GM21360 (cell line): ENCODE data around the gene IL1RL1.
"Not testable (repeated sequence)": the region's sequence is repeated elsewhere in the genome, so short reads cannot be mapped to it uniquely, and the experiment has no call there.

Experiments used
- ATAC-seq: cut with Tn5 transposase; IDR thresholded peaks from one replicate; pipeline ENCODE4 v1.9.1; 2021; ENCODE audit warnings: mild to moderate bottlenecking, moderate library complexity; ENCODE audit not compliant: unreplicated experiment

Gene IL1RL1

DNA sequence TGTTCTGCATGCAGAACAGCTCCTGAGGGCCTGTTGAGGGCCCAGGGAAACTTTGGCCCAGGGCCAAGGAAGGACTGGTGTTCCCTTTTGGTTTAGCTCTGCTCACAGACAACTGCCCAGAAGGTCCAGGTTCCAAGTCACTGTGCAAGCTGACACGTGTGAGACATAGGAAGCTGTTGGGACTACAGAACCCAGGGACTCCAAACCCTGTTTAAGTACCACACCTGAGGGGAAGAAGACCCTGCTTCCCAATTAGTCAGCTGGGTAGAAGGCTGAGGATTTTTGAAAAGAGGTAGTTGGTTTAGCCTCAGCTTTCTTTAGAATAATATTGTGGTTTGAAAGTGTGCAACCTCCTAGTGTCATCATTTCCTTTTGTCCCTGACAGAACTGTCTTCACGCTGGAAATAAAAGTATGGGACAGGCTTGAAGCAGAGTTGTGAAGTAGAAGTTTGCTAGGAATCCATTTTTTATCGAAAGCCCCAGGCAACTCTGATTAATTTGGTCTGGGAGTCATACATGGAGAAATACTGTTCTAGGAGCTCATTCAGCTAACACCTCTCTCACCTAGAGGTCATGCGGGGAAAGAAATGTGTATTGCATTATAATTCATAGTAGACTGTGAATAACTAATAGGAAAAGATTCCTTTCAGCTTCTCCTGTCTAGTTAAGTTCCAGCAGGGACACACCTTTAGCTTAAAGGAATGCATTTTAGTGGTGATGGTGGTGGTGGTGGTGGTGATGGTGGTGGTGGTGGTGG lies 19.9 kb upstream of the IL1RL1 start:
- ATAC-seq = no peak

GRCh38 chr2:102294802-102295489 lies 16.4 kb upstream of the IL1RL1 start:
- ATAC-seq = no peak

DNA sequence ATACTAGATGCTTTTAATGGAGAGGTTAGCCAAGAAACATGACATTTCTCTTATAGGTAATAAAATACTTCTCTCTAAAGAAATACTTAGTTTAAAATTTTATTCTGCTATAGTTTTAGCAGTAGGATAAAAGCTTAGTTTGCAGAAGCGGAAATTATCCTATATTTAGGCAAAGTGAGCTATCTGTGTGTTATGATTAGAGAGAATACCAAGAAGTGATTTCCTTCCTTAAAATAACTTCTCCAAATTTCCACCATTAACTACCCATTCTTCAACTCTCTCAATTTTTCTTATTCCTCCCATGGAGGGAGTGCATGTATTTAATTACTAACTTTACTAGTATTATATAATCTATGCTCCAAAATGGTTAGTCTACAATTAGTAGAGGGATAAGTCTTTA lies 15.8 kb upstream of the IL1RL1 start:
- ATAC-seq = no peak

- no peak for ATAC-seq
Measured at GRCh38 chr2:102296449-102296848, 14.9 kb upstream of the IL1RL1 start.

- ATAC-seq = no peak
Measured at GRCh38 chr2:102297891-102298290, 13.5 kb upstream of the IL1RL1 start.

DNA sequence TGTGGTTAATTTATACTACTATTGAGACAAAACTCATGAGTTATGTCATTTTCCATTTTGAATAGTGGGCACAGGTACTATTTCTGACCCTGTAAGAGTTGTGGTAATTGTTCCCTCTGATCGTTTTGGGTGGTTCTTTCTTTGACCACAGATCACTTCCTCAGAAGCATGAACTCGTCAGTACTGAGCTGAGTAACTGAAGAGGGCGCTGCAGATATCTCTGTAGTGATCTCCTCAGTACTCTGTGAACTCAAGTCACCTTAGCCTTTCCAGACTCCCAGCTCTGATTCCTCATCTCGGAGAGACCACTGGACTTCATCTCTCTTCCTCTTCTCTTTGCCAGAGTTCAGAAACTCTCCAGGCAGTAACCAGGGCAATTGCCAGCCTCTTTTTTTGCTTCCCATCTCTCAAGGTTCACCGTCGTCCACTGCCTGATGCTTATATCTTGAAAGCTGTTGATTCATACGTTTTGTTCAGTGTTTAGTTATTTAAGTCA lies 9.4 kb upstream of the IL1RL1 start:
- peak; percentile 95 for ATAC-seq

DNA sequence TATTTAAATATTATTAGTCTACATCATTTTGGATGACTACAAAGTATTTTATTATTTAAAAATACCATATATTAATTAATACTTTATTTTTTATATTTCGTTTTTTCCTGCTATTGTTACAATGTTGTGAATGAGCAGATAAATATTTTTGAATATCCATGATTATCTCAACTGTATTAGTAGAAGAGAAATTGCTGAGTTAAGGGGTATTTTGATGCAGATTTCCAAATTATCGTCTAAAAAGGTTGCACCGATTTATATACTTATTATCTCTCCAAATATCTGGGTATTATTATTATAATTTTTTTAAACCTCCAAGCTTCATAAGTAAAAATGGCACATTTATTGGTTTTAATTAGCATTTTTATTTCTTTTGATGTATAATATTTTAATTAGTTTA lies 8.9 kb upstream of the IL1RL1 start:
- no peak for ATAC-seq

- ATAC-seq = no peak
Measured at GRCh38 chr2:102303589-102303988, 7.8 kb upstream of the IL1RL1 start.

DNA sequence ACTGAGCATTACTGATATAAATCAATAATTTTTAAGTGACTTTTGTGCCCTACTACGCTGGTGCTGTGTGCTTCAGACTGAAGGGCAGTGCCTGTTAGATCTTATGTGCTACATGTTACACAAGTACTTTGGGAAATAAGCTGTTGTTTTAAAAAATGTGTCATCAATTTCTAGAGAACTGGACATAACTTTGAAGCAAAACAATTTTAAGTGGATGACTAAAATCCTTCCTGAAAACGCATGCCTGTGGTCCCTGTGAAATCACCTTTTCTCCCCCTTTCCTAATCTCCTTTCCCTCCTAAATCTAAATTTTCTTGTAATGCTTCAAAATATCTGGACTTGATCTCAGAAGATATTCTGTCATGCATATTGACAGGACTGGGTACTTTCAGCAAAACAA lies 7.1 kb upstream of the IL1RL1 start:
- ATAC-seq = no peak

DNA sequence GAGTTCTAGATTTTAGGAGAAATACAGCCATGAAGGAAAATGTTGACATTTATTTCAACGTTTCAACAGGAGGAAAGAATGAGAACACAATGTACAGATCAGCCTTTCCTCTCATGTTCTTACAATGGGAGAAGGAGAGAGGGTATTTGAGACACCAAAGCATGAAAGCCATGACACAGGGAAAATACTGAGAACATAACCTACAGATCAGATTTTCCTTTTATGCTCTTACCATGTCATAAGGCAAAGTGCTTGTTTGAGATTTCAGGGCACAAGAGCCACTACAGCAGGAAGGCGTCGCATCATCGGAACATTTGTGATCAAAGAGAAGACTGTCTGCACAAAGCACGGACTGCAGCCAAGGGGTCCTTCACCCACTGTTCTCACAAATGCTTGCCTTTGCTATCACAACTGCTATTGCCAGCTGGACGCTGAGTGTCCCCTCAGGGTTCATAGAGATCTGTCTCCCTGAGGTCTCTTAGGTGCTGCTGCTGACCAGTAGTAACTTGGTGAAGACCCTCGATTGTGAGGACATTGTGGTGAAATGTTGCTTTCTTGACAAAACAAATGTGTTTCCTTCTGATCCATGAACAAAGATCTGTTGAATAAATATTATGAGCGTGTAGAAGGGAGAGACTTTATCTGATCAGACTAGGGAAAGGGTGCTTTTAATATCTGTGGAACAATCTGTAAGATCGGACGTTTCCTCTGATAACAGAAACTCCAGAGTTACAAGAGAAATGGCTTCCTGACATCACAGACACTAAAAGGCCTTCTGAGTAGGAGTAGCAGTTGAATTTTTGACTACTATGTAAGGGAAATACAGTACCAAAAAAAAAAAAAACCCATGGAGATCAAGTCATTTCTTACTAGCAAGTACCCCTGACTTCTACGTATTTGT lies 6.4 kb upstream of the IL1RL1 start:
- ATAC-seq = no peak

DNA sequence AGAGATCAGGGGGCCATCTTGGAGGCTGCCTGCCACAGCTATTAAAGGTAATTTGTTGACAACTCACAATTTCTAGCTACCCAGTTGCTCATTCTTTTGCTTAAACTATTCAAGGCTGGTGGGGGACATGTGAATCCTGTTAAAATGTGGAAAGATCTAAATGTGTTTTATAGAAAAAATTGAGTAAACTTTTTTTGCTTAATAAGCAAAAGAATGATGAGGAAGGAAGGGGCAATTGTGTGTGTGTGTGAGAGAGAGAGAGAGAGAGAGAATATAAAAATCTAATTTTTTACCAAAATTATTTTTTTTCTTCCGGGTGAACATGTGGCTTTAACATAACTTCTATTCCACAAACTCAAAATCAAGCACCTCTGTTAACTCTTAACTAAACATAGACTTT lies 5.2 kb upstream of the IL1RL1 start:
- ATAC-seq = no peak

- no peak for ATAC-seq
Measured at GRCh38 chr2:102313025-102313424, 1.7 kb downstream of the IL1RL1 start.

GRCh38 chr2:102313471-102313870 lies 2.1 kb downstream of the IL1RL1 start:
- no peak for ATAC-seq

- no peak for ATAC-seq
Measured at GRCh38 chr2:102313950-102314349, 2.6 kb downstream of the IL1RL1 start.

- no peak for ATAC-seq
Measured at GRCh38 chr2:102315921-102316320, 4.6 kb downstream of the IL1RL1 start.

DNA sequence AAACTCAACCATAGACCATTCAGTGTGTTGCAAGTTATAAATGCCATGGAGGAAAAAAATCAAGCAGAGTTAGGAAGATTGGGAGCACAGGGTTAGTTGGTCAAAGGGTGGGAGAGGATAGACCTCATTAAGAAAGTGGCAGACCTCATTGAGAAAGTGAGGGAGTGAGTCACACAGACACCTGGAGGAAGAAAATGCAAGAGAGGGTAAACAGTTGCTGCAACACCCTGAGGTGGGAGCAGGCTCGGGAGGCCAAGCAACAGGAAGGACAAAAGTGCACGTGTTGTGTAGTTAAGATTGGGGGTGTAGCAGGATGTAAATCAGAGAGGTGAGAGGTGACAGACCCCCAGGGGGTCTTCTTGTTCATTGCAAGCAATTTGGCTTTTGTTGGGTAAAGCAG lies 6.4 kb downstream of the IL1RL1 start:
- ATAC-seq = no peak

GRCh38 chr2:102318437-102318836 lies 7.1 kb downstream of the IL1RL1 start:
- no peak for ATAC-seq

DNA sequence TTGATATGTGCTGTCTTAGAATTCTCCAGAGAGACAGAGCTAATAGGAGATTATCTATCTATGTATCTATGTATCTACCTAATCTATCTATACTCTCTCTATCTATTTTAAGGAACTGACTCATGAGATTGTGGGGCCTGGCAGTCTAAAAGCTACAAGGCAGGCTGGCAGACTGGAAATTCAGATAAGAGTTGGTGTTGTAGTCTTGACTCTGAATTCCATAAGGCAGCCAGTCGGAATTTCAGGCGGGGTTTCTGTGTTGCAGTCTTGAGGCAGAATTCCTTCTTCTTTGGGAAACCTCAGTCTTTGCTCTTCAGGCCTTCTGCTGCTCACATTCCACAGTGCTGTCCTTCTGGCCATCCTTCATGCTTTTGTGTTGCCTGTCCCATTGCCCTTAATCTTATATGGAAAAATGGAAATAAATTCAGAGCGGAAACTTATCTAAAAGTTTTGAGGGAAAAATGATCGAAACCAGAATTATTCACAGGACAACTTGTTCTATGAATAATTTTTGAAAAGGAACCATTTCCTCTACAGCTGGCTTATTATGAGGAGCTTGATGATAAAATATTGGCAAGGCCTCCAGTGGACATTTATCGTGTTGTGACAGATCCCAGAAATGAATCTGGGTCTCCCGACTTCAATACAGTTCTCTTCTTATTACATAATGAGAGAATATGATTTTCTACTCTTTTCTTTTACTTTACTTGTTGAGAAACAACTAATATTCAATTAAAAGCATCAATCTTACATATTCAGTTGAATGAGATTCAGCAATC lies 10.8 kb downstream of the IL1RL1 start:
- ATAC-seq = no peak

DNA sequence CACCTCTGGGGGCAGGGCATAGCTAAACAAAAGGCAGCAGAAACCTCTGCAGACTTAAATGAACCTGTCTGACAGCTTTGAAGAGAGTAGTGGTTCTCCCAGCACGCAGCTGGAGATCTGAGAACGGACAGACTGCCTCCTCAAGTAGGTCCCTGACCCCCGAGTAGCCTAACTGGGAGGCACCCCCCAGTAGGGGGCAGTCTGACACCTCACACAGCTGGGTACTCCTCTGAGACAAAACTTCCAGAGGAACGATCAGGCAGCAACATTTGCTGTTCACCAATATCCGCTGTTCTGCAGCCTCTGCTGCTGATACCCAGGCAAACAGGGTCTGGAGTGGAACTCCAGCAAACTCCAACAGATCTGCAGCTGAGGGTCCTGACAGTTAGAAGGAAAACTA lies 13.6 kb downstream of the IL1RL1 start:
- ATAC-seq = not testable (repeated sequence)

GRCh38 chr2:102331311-102331980 lies 20.1 kb downstream of the IL1RL1 start:
- ATAC-seq = no peak
